ENCODE data around the gene ADGRG1.

DNA sequence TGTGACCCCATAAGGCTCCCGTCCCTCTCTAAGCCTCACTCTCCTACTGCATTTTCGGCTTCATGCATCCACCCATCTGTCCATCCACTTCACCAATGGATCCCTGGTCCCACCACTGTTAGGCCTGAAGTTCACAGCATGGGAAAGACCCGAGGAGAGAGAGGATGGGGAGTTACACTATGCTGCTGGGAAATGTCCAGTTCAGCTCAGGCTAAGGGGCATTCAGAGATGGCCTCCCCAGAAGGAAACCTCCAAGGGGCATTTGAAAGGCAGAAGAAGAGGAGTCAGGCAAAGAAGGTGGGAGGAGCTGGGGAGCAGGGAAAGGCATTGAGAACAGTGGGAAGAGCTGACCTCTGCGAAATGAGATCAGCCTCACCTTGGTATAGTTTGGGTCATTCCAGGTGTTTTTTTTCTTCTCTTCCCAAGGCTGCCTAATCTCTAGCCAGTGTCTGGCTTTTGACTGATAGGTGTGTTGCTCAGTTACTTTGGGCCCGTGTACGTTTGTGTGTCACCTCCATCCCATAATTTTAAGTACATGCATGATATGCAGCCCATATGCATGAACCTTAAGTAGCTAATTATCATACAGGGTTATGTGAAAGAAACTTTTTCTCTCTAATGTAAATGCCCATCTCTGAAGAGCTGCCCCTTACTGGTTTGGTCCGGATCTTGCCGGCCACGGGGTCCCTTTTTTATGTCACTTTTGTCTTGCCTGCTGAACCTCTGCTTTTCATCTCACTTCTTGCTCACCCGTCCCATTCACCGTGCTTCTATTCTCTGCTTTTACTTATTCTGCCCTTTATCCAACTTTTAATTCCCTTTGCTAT, 54.6 kb downstream of the ADGRG1 start:
- TF ChIP-seq, protein P1, sequence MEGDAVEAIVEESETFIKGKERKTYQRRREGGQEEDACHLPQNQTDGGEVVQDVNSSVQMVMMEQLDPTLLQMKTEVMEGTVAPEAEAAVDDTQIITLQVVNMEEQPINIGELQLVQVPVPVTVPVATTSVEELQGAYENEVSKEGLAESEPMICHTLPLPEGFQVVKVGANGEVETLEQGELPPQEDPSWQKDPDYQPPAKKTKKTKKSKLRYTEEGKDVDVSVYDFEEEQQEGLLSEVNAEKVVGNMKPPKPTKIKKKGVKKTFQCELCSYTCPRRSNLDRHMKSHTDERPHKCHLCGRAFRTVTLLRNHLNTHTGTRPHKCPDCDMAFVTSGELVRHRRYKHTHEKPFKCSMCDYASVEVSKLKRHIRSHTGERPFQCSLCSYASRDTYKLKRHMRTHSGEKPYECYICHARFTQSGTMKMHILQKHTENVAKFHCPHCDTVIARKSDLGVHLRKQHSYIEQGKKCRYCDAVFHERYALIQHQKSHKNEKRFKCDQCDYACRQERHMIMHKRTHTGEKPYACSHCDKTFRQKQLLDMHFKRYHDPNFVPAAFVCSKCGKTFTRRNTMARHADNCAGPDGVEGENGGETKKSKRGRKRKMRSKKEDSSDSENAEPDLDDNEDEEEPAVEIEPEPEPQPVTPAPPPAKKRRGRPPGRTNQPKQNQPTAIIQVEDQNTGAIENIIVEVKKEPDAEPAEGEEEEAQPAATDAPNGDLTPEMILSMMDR (IDR thresholded peaks at IDR 0.05) = no peak
- TF ChIP-seq POLR2AphosphoS5 (IDR thresholded peaks at IDR 0.05; ENCODE audit: low read depth, low read length) (no peak), SIN3A (IDR thresholded peaks at IDR 0.05; ENCODE audit: borderline replicate concordance, low read depth, low read length) (no peak), TEAD4 (IDR thresholded peaks at IDR 0.05; ENCODE audit: borderline replicate concordance, insufficient read depth) (no peak), JUND (IDR thresholded peaks at IDR 0.05) (no peak)
